ENCODE measurements around the gene SOCS3.

SOCS3 gene

DNA sequence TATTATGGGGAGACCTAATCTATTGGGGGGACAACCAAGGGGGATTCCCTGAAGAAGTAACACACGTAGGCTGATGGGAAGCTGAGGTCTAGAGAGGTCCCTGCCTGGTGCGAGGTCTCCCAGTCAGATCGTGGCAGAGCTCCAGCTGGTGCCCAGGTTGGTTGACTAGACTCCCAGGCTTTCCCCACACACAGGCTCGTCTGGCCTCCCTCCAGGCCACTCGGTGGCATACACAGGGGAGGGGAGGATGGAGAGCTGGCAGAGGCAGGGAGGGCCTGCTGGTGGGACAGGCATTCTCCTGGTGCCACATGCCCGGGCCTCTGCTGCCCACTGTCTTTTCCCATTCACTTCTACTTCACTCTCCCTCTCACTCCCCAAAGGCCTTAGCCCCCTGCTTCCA, 8.5 kb upstream of the SOCS3 start:
- Mint-ChIP-seq H3K36me3 (no peaks in the 10 kb centered on the region), H3K27ac (no peak overlapping the region)
- DNase-seq: no peak

DNA sequence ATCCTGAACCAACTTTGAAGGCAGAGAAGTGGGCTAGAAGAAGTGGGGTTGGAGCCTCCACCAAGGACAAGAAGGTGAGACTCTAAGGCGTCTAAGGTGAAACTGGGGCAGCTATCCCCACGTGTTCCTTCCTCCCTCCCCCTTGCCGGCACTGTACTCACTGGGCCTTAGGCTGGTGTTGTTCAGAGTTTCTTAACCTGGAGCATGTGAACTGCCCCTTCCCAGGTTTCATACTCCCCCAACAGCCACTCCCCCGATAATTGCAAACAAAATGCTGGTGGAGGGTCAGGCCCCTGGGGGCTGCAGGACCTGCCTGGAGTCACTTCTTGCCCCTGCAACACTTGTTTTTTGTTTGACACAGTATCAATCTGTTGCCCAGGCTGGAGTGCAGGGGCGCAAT, 7.3 kb upstream of the SOCS3 start:
- DNase-seq (no peak), ATAC-seq (replicated peaks) (no peak)
- peaks cover 18 to 34% of the 10 kb centered on the region in 2 donors for H3K4me1 Mint-ChIP-seq
- H3K27me3 Mint-ChIP-seq: peaks cover 18 to 35% of the 10 kb centered on the region in 2 donors
- no peak overlapping the region for H3K4me3 Mint-ChIP-seq
- no peaks in the 10 kb centered on the region for H3K9me3 Mint-ChIP-seq
- H3K36me3 Mint-ChIP-seq: no peaks in the 10 kb centered on the region
- H3K27ac Mint-ChIP-seq: no peak overlapping the region

More for the DNA sequence above, 8.5 kb upstream of the SOCS3 start:
- Mint-ChIP-seq H3K27me3 (peaks cover 18 to 28% of the 10 kb centered on the region in 2 donors), H3K4me3 (no peak overlapping the region), H3K9me3 (no peaks in the 10 kb centered on the region), H3K4me1 (peaks cover 17 to 34% of the 10 kb centered on the region in 2 donors)
- no peak for ATAC-seq (replicated peaks)

- Mint-ChIP-seq H3K4me3 (no peak overlapping the region), H3K27me3 (peaks cover 18 to 35% of the 10 kb centered on the region in 2 donors), H3K27ac (no peak overlapping the region), H3K36me3 (no peaks in the 10 kb centered on the region), H3K9me3 (no peaks in the 10 kb centered on the region), H3K4me1 (peaks cover 18 to 34% of the 10 kb centered on the region in 2 donors)
- ATAC-seq (replicated peaks) (peak in 1 of 2 donors; percentile 33), DNase-seq (no peak)
Observed at GRCh38 chr17:78366109-78366848, 6.4 kb upstream of the SOCS3 start.

GRCh38 chr17:78365561-78366108, 5.8 kb upstream of the SOCS3 start:
- no peak overlapping the region for H3K27ac Mint-ChIP-seq
- no peak for DNase-seq
- H3K4me3 Mint-ChIP-seq: no peak overlapping the region
- peaks cover 18 to 33% of the 10 kb centered on the region in 2 donors for H3K27me3 Mint-ChIP-seq
- H3K4me1 Mint-ChIP-seq: peaks cover 18 to 39% of the 10 kb centered on the region in 2 donors
- no peaks in the 10 kb centered on the region for H3K9me3 Mint-ChIP-seq
- no peak for ATAC-seq (replicated peaks)
- H3K36me3 Mint-ChIP-seq: no peaks in the 10 kb centered on the region

- ATAC-seq (replicated peaks): peak in 1 of 2 donors; percentile 9
- H3K27ac Mint-ChIP-seq: peak overlapping the region; percentile 42
Observed at GRCh38 chr17:78364436-78365281, 4.8 kb upstream of the SOCS3 start.

DNA sequence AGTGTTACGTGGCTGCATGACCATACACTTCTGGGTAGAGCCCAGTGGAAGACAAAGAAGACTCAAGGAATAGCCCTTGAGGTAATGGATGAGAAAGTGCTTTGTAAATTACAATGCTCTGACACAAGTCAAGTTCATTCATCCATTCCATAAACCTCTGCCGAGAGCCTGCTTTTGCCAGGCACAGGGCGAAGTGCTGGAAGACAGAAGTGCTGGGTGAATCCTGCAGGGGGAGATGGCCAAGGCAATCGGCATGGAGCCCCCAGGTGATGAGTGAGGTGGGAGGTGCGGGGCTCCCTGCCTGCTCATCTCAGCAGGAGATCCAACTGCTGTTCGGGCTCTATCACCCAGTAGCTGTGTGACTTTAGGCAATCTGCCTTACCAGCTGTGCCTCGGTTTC, 2.8 kb upstream of the SOCS3 start:
- no peak overlapping the region for H3K27ac Mint-ChIP-seq
- peaks cover 13 to 17% of the 10 kb centered on the region in 2 donors for H3K36me3 Mint-ChIP-seq
- H3K4me3 Mint-ChIP-seq: no peak overlapping the region
- no peak for DNase-seq
- H3K4me1 Mint-ChIP-seq: peaks cover 22 to 52% of the 10 kb centered on the region in 2 donors
- peaks cover 18 to 22% of the 10 kb centered on the region in 2 donors for H3K27me3 Mint-ChIP-seq
- H3K9me3 Mint-ChIP-seq: no peaks in the 10 kb centered on the region
- no peak for ATAC-seq (replicated peaks)

More at GRCh38 chr17:78364436-78365281, 4.8 kb upstream of the SOCS3 start:
- H3K9me3 Mint-ChIP-seq: no peaks in the 10 kb centered on the region
- peaks cover 18 to 27% of the 10 kb centered on the region in 2 donors for H3K27me3 Mint-ChIP-seq
- no peak for DNase-seq
- peak overlapping the region in 1 of 2 donors; percentile 22 for H3K4me3 Mint-ChIP-seq
- peaks cover 0 to under 1% of the 10 kb centered on the region in 2 donors for H3K36me3 Mint-ChIP-seq
- H3K4me1 Mint-ChIP-seq: peaks cover 18 to 41% of the 10 kb centered on the region in 2 donors

GRCh38 chr17:78362232-78362631, 2.4 kb upstream of the SOCS3 start:
- peaks cover 26 to 56% of the 10 kb centered on the region in 2 donors for H3K4me1 Mint-ChIP-seq
- DNase-seq: no peak
- no peak overlapping the region for H3K27ac Mint-ChIP-seq
- no peak for ATAC-seq (replicated peaks)
- peaks cover 18 to 21% of the 10 kb centered on the region in 2 donors for H3K36me3 Mint-ChIP-seq
- H3K27me3 Mint-ChIP-seq: peaks cover 18 to 22% of the 10 kb centered on the region in 2 donors
- H3K9me3 Mint-ChIP-seq: no peaks in the 10 kb centered on the region
- no peak overlapping the region for H3K4me3 Mint-ChIP-seq

DNA sequence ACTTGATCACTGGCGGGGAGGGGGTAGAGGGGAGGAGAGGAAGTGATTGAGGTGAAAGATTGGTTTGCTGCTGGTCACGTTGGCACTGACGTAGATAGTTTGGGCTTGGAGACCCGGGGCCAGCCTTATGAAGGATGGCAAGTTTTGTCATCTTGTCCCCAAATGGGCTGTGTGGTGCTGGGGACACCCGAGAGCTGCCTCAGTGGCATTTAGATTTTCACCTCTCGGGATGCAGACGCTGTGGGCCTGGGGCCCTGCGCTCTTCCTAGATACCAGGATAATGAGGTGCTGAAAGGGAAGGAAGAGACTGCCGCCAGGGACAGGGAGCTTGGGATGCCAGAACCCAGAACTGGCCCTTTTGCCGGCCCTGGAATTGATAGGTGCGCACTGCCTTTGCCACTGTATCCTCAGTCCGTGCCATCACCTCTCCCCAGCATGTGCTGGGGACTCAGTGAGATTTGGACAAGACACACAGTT, 1.4 kb upstream of the SOCS3 start:
- Mint-ChIP-seq H3K4me1 (peaks cover 31 to 58% of the 10 kb centered on the region in 2 donors), H3K4me3 (peak overlapping the region in 1 of 2 donors; percentile 80), H3K9me3 (no peaks in the 10 kb centered on the region), H3K27me3 (peaks cover 12 to 15% of the 10 kb centered on the region in 2 donors), H3K36me3 (peaks cover 27% of the 10 kb centered on the region in 2 donors), H3K27ac (no peak overlapping the region)
- DNase-seq: no peak
- no peak for ATAC-seq (replicated peaks)

- H3K36me3 Mint-ChIP-seq: peaks cover 27 to 33% of the 10 kb centered on the region in 2 donors
- peak; percentile 92 for DNase-seq
- H3K4me1 Mint-ChIP-seq: peaks cover 35 to 58% of the 10 kb centered on the region in 2 donors
- H3K4me3 Mint-ChIP-seq: peak overlapping the region; percentile 65 to 80
- no peaks in the 10 kb centered on the region for H3K9me3 Mint-ChIP-seq
- H3K27ac Mint-ChIP-seq: peak overlapping the region; percentile 63
- peaks cover 8 to 9% of the 10 kb centered on the region in 2 donors for H3K27me3 Mint-ChIP-seq
- ATAC-seq (replicated peaks): peak; percentile 55 to 58
Observed at GRCh38 chr17:78360371-78361224, 721 bp upstream of the SOCS3 start.

DNA sequence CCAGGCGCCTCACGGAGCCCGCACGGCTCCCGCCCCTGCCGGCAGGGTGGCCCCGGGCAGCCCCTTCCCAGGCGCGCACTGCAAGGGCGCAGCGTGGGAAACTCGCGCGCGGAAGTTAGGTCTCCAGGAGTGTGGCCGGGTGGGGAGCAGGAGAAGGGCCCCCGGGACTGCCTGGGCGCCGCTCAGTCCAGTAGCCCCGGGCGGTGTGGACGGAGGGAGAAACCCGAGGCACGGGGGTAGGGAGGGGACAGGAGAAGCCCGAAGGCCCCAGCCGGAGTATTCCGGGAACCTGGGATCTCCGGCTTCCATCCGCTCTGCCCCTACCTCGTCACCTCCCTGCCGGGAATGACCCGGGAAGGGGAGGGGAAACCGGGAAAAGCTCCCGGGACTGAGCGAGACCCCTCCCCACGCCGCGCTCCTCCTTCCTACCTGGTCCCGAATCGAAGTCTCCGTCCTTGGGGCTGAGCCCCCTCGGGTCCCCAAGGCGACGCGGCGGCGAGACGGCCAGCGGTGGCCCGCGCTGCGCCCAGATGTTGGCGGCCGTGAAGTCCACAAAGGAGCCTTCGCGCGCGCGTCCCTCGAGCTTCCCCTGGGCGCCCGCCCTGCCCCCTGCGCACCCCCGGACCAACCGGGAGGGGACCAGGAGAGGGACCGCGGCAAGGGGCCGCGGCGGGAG, 418 bp downstream of the SOCS3 start:
- no peak for DNase-seq
- peaks cover 33 to 58% of the 10 kb centered on the region in 2 donors for H3K4me1 Mint-ChIP-seq
- H3K27ac Mint-ChIP-seq: peak overlapping the region; percentile 95
- H3K4me3 Mint-ChIP-seq: peak overlapping the region; percentile 87 to 88
- peaks cover 7 to 8% of the 10 kb centered on the region in 2 donors for H3K27me3 Mint-ChIP-seq
- no peaks in the 10 kb centered on the region for H3K9me3 Mint-ChIP-seq
- peaks cover 33 to 39% of the 10 kb centered on the region in 2 donors for H3K36me3 Mint-ChIP-seq
- peak in 1 of 2 donors; percentile 4 for ATAC-seq (replicated peaks)

DNA sequence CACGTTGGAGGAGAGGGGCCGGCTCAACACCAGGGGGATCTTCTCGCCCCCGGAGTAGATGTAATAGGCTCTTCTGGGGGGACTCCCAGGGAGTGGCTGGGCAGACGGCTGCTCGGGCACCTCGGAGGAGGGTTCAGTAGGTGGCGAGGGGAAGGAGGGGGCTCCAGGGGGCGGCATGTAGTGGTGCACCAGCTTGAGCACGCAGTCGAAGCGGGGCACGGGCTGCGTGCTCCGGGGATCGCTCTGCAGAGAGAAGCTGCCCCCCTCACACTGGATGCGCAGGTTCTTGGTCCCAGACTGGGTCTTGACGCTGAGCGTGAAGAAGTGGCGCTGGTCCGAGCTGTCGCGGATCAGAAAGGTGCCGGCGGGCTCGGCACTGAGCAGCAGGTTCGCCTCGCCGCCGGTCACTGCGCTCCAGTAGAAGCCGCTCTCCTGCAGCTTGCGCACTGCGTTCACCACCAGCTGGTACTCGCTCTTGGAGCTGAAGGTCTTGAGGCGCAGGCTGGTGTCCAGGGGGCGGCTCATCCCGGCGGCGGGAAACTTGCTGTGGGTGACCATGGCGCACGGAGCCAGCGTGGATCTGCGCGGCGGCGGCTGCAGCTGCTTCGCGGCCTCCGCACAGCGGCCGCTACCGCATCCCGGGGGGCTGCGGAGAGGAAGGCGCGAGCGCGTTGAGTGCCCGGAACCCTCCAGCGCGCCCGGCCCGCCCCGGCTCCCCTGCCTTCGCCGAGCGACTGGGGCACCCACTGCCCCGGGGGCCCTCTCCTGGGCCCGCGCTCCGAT, 1.1 kb downstream of the SOCS3 start:
- H3K4me3 Mint-ChIP-seq: peak overlapping the region; percentile 80 to 88
- H3K36me3 Mint-ChIP-seq: peaks cover 35 to 45% of the 10 kb centered on the region in 2 donors
- H3K4me1 Mint-ChIP-seq: peaks cover 36 to 58% of the 10 kb centered on the region in 2 donors
- H3K27ac Mint-ChIP-seq: peak overlapping the region; percentile 93
- H3K9me3 Mint-ChIP-seq: no peaks in the 10 kb centered on the region
- no peak for ATAC-seq (replicated peaks)
- H3K27me3 Mint-ChIP-seq: peaks cover 7% of the 10 kb centered on the region in 2 donors
- DNase-seq: no peak

Data from stimulated activated naive B cell treated with anti-CD40 and anti-IgM and Interleukin-4, amounts not matched to agents 10 μg/mL and 1 μg/mL and 100 μg/mL, for 72 hours (primary cell).